ENCODE results near the gene GP2. TPM values are rescaled to one million over a fixed set of nuclear protein-coding genes. Genes with fewer than 3 reads are reported as not detected.
"Not testable (repeated sequence)": the region's sequence is repeated elsewhere in the genome, so short reads cannot be mapped to it uniquely, and the experiment has no call there.

GP2 gene
- total RNA-seq, 3 donors from 2014 or later, result 1.3 to 1.9 TPM; not detected in 1

DNA sequence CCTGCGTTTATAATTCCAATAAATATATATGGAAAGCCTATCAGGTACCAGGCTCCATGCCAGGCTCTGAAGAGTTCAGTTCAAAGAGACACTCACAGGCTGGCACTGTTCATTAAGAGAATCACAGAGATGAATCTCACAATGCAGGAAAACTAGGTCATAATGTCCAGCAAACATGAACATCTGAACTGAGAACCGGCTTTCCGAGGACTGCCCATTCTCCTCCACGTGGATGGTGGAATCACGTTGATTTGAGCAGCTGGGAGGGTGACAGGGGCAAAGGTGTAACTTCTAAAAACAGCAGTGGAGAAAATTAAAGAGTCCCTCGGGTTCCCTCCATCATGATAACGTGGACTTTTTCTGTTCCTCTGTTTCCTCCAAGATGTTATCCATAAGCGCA lies 10.2 kb downstream of the GP2 start:
- no peak for DNase-seq (ENCODE audit: low spot score in 2 of 2)
- TF ChIP-seq POLR2A (IDR thresholded peaks at IDR 0.05) (no peak), POLR2AphosphoS5 (IDR thresholded peaks at IDR 0.05) (no peak)
- TF ChIP-seq, protein P1, sequence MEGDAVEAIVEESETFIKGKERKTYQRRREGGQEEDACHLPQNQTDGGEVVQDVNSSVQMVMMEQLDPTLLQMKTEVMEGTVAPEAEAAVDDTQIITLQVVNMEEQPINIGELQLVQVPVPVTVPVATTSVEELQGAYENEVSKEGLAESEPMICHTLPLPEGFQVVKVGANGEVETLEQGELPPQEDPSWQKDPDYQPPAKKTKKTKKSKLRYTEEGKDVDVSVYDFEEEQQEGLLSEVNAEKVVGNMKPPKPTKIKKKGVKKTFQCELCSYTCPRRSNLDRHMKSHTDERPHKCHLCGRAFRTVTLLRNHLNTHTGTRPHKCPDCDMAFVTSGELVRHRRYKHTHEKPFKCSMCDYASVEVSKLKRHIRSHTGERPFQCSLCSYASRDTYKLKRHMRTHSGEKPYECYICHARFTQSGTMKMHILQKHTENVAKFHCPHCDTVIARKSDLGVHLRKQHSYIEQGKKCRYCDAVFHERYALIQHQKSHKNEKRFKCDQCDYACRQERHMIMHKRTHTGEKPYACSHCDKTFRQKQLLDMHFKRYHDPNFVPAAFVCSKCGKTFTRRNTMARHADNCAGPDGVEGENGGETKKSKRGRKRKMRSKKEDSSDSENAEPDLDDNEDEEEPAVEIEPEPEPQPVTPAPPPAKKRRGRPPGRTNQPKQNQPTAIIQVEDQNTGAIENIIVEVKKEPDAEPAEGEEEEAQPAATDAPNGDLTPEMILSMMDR (IDR thresholded peaks at IDR 0.05), result no peak
- no peak overlapping the region for H3K27ac ChIP-seq
- no peaks in the 10 kb centered on the region for H3K27me3 ChIP-seq
- H3K4me3 ChIP-seq, result no peak overlapping the region
- no peaks in the 10 kb centered on the region for H3K4me1 ChIP-seq
- intact Hi-C loops (cut with DNase I; ENCODE audit: low total_unique reads), result no loop called here
- H3K9me3 ChIP-seq, result no peaks in the 10 kb centered on the region
- H3K36me3 ChIP-seq, result no peaks in the 10 kb centered on the region

DNA sequence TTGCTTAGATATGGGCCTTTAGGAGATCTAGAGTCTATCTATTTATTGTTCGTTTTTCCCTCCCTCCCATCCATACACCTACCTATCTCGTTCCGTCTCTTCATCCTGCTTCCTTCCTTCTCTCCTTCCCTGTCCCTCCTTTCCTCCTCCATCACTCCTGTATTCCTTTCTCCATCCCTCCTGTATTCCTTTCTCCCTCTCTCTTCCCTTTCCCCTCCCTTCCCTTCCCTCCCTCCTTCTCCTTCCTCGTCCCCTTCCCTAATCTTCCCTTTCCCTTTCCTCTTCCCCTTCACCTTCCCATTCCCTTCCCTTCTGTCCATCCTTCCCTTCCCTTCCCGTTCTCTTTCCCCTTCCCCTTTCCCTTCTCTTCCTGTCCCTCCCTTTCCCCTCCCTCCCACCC lies 10.6 kb downstream of the GP2 start:
- intact Hi-C loops (cut with DNase I; ENCODE audit: low total_unique reads), result no loop called here
- no peaks in the 10 kb centered on the region for H3K4me1 ChIP-seq
- H3K27me3 ChIP-seq, result no peaks in the 10 kb centered on the region
- DNase-seq (ENCODE audit: low spot score in 2 of 2), result no peak
- no peak for TF ChIP-seq POLR2A (IDR thresholded peaks at IDR 0.05)
- TF ChIP-seq POLR2AphosphoS5 (IDR thresholded peaks at IDR 0.05), result no peak
- TF ChIP-seq, protein P1 (IDR thresholded peaks at IDR 0.05), result no peak
- H3K36me3 ChIP-seq, result no peaks in the 10 kb centered on the region
- no peak overlapping the region for H3K27ac ChIP-seq
- no peak overlapping the region for H3K4me3 ChIP-seq
- H3K9me3 ChIP-seq, result no peaks in the 10 kb centered on the region

DNA sequence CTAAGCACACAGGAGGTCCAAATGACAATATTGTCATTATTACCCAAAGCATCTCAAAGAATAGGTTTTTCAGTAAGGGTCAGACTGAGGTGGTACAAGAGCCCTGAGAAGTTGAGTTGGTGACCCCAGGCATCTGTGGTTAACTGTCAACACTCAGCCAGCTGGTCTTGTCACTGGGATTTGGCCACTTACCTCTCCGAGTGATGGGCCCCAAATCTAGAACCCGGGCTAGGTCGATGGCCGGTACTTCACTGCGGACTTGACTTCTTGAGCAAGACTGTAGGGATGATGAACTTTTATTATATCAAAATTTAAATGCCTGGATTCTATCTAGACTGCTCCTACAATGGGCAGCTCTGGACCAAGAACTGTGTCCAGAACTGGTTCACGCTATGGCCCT lies 11.5 kb downstream of the GP2 start:
- Histone ChIP-seq H3K27ac (no peak overlapping the region), H3K4me1 (no peaks in the 10 kb centered on the region), H3K9me3 (no peaks in the 10 kb centered on the region), H3K27me3 (no peaks in the 10 kb centered on the region), H3K4me3 (no peak overlapping the region), H3K36me3 (no peaks in the 10 kb centered on the region)
- intact Hi-C loops (cut with DNase I; ENCODE audit: low total_unique reads), result no loop called here
- TF ChIP-seq POLR2AphosphoS5 (IDR thresholded peaks at IDR 0.05) (no peak), POLR2A (IDR thresholded peaks at IDR 0.05) (no peak)
- TF ChIP-seq, protein P1 (IDR thresholded peaks at IDR 0.05), result no peak
- no peak for DNase-seq (ENCODE audit: low spot score in 2 of 2)

DNA sequence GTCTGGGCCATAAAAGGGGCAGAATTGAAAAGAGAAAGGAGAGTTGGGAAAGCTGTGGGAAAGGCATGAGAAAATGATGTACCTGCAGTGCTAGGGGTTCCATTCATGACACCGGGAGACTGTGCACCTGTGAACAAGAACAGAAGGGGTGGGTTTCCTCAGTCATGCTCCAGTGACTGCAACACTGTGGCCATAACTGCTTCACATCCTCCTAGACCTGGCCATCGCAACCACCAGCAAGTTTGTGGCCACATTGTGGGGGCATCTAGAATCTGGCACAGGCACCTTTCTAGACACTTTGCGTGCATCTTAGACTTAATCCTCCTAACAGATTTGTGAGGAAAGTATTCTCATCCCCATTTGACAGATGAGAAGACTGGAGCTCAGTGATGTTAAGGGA lies 12.7 kb downstream of the GP2 start:
- no peaks in the 10 kb centered on the region for H3K9me3 ChIP-seq
- intact Hi-C loops (cut with DNase I; ENCODE audit: low total_unique reads), result no loop called here
- TF ChIP-seq POLR2A (IDR thresholded peaks at IDR 0.05), result no peak
- no peak for TF ChIP-seq POLR2AphosphoS5 (IDR thresholded peaks at IDR 0.05)
- TF ChIP-seq, protein P1 (IDR thresholded peaks at IDR 0.05), result no peak

DNA sequence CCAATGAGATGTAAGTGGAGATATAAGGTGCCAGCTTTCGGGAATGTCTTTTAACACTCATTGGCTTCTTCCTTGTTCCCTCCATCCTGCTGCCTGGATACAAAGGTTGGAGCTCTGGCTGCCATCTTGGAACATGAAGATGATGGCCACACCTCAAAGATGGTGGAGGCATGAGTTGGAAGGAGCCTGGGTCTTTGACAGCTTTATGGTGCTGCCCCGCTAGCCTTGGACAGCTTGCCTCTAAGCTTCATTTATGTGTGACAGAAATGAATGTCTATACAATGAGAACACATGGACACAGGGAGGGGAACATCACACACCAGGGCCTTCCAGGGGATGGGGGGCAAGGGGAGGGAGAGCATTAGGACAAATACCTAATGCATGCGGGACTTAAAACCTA lies 13.6 kb downstream of the GP2 start:
- H3K4me3 ChIP-seq, result no peak overlapping the region
- H3K4me1 ChIP-seq, result no peaks in the 10 kb centered on the region
- H3K27me3 ChIP-seq, result no peaks in the 10 kb centered on the region
- TF ChIP-seq, protein P1 (IDR thresholded peaks at IDR 0.05), result no peak
- TF ChIP-seq POLR2A (IDR thresholded peaks at IDR 0.05), result no peak
- TF ChIP-seq POLR2AphosphoS5 (IDR thresholded peaks at IDR 0.05), result no peak
- intact Hi-C loops (cut with DNase I; ENCODE audit: low total_unique reads), result no loop called here
- no peaks in the 10 kb centered on the region for H3K36me3 ChIP-seq
- no peaks in the 10 kb centered on the region for H3K9me3 ChIP-seq
- no peak overlapping the region for H3K27ac ChIP-seq
- no peak for DNase-seq (ENCODE audit: low spot score in 2 of 2)

More for the DNA sequence above, 12.7 kb downstream of the GP2 start:
- Histone ChIP-seq H3K27me3 (no peaks in the 10 kb centered on the region), H3K4me1 (no peaks in the 10 kb centered on the region), H3K27ac (no peak overlapping the region), H3K4me3 (no peak overlapping the region), H3K36me3 (no peaks in the 10 kb centered on the region)
- no peak for DNase-seq (ENCODE audit: low spot score in 2 of 2)

DNA sequence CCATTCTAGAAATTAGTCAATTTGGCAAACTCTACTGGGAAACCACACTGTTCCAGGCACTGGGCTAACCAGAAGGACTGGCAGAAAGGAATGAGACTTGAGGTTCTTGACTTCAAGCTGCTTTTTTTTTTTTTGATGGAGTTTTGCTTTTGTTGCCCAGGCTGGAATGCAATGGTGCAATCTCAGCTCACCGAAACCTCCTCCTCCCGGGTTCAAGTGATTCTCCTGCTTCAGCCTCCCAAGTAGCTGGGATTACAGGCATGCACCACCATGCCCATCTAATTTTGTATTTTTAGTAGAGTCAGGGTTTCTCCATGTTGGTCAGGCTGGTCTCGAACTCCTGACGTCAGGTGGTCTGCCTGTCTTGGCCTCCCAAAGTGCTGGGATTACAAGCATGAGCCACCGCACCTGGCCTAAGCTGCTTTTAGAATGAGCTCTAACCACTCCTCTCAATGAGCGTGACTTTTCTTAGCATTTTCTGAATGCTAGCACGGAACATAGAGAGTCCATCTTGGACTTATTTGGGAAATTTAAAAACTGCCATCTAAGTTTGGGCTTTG lies 14.7 kb downstream of the GP2 start:
- DNase-seq (ENCODE audit: low spot score in 2 of 2); intact Hi-C loops (cut with DNase I; ENCODE audit: low total_unique reads); H3K36me3 ChIP-seq: not testable (repeated sequence)

More for the DNA sequence above, 14.7 kb downstream of the GP2 start:
- H3K4me1 ChIP-seq, H3K27ac ChIP-seq, H3K27me3 ChIP-seq, H3K4me3 ChIP-seq, H3K9me3 ChIP-seq: not testable (repeated sequence)
